Keratinocyte (primary cell): ENCODE measurements around the gene ZRANB1.

ENCODE experiments used
- EZH2 ChIP-seq: IDR thresholded peaks from one replicate; pipeline ENCODE4 v1.6.1; 2012; ENCODE audit warnings: inconsistent platforms, mild to moderate bottlenecking, low read length, moderate library complexity
- TF ChIP-seq, protein P1 (sequence below), 3 experiments: IDR thresholded peaks in 1 of 3; conservative IDR thresholded peaks in 1 of 3; optimal IDR thresholded peaks in 1 of 3; 2 replicates in 2 of 3; 3 replicates in 1 of 3; pipeline versions ENCODE3 to v1.5.1; 2011; ENCODE audit warnings: low read length in 3 of 3, mild to moderate bottlenecking in 3 of 3, moderate library complexity in 2 of 3, control low read depth in 1 of 3, inconsistent platforms in 1 of 3; ENCODE audit not compliant: insufficient read depth in 2 of 3; ENCODE audit errors: extremely low read depth in 1 of 3

DNA sequence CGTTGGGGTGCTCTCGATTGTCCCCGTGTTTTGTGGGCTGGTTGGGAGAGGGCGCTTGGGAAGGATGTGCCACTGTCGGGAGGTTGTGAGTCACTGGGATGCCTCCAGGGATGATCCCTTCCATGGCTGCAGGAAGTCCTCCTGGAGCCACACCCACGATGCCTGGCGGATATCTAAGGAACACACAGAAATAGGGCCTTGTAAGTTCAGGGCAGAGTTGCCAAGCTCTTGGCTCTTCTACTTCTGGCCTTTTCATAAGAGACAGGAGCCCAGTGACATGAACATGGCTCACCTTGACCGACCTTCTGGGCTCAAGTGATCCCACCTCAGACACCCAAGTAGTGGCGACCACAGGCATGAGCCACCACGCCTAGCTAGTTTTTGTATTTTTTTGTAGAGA lies 47.6 kb downstream of the ZRANB1 start:
- no peak for TF ChIP-seq EZH2
- TF ChIP-seq, protein P1, sequence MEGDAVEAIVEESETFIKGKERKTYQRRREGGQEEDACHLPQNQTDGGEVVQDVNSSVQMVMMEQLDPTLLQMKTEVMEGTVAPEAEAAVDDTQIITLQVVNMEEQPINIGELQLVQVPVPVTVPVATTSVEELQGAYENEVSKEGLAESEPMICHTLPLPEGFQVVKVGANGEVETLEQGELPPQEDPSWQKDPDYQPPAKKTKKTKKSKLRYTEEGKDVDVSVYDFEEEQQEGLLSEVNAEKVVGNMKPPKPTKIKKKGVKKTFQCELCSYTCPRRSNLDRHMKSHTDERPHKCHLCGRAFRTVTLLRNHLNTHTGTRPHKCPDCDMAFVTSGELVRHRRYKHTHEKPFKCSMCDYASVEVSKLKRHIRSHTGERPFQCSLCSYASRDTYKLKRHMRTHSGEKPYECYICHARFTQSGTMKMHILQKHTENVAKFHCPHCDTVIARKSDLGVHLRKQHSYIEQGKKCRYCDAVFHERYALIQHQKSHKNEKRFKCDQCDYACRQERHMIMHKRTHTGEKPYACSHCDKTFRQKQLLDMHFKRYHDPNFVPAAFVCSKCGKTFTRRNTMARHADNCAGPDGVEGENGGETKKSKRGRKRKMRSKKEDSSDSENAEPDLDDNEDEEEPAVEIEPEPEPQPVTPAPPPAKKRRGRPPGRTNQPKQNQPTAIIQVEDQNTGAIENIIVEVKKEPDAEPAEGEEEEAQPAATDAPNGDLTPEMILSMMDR (optimal IDR thresholded peaks at IDR 0.05 in 1 of 3, IDR thresholded peaks at IDR 0.05 in 1 of 3, conservative IDR thresholded peaks at IDR 0.05 in 1 of 3; ENCODE audit: extremely low read depth in 1 of 3, insufficient read depth in 2 of 3, low read length in 3 of 3): no peak
